ENCODE data around the gene TBC1D8.
"Not testable (repeated sequence)": the region's sequence is repeated elsewhere in the genome, so short reads cannot be mapped to it uniquely, and the experiment has no call there.

TBC1D8 gene

GRCh38 chr2:101173707-101174295 is 22.6 kb upstream of the TBC1D8 start:
- no peak overlapping the region for H3K4me3 ChIP-seq
- no peak for DNase-seq (ENCODE audit: low read depth, low spot score)
- H3K27ac ChIP-seq, result no peak overlapping the region
- H3K9me3 ChIP-seq (ENCODE audit: low read depth, low read length), result no peaks in the 10 kb centered on the region
- no peaks in the 10 kb centered on the region for H3K36me3 ChIP-seq (ENCODE audit: insufficient read depth, low read length)
- H3K9ac ChIP-seq (ENCODE audit: insufficient read length), result no peak overlapping the region
- TF ChIP-seq EZH2 (IDR thresholded peaks at IDR 0.05) (no peak), POLR2AphosphoS5 (IDR thresholded peaks at IDR 0.05; ENCODE audit: borderline replicate concordance, low read depth, low read length) (no peak), FOXP2 (optimal IDR thresholded peaks at IDR 0.05; ENCODE audit: control extremely low read depth, extremely low read length, insufficient read depth) (no peak)

DNA sequence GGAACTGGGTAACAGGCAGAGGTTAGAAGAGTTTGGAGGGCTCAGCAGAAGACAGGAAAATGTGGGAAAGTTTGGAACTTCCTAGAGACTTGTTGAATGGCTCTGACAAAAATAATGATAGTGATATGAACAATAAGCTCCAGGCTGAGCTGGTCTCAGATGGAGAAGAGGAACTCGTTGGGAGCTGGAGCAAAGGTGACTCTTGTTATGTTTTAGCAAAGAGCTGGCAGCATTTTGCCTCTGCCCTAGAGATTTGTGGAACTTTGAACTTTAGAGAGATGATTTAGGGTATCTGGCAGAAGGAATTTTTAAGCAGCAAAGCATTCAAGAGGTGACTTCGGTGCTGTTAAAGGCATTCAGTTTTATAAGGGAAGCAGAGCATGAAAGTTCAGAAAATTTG is 18.6 kb upstream of the TBC1D8 start:
- H3K36me3 ChIP-seq (ENCODE audit: insufficient read depth, low read length); H3K27ac ChIP-seq; H3K9me3 ChIP-seq (ENCODE audit: low read depth, low read length); H3K9ac ChIP-seq (ENCODE audit: insufficient read length); DNase-seq (ENCODE audit: low read depth, low spot score); H3K4me3 ChIP-seq: not testable (repeated sequence)

DNA sequence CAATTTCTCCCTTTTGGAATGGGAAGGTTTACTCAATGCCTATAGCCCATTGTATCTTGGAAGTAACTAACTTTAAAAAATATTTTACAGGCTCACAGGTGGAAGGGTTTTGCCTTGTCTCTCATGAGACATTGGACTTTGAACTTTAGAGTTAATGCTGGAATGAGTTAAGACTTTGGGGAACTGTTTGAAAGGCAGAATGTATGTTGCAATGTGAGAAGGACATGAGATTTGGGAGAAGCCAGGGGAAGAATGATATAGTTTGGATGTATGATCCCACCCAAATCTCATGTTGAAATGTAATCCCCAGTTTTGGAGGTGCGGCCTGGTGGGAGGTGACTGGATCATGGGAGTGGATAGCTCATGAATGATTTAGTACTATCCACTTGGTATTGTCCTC is 17.5 kb upstream of the TBC1D8 start:
- DNase-seq (ENCODE audit: low read depth, low spot score), result no peak
- Histone ChIP-seq H3K9me3 (ENCODE audit: low read depth, low read length) (no peaks in the 10 kb centered on the region), H3K27ac (no peak overlapping the region), H3K4me3 (no peak overlapping the region), H3K36me3 (ENCODE audit: insufficient read depth, low read length) (no peaks in the 10 kb centered on the region), H3K9ac (ENCODE audit: insufficient read length) (no peak overlapping the region)
- no peak for TF ChIP-seq EZH2 (IDR thresholded peaks at IDR 0.05)

DNA sequence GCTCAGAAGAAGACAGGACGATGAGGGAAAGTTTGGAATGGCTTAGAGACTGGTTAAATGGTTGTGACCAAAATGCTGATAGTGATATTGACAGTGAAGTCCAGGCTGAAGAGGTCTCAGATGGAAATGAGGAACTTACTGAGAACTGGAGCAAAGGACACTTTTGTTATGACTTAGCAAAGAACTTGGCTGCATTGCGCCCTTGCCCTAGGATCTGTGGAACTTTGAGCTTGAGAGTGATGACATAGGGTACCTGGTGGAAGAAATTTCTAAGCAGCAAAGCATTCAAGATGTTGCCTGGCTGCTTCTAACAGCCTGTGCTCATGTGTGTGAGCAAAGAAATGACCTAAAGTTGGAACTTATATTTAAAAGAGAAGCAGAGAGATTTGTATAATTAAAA is 16.4 kb upstream of the TBC1D8 start:
- DNase-seq (ENCODE audit: low read depth, low spot score); H3K27ac ChIP-seq; H3K9me3 ChIP-seq (ENCODE audit: low read depth, low read length); H3K4me3 ChIP-seq; H3K36me3 ChIP-seq (ENCODE audit: insufficient read depth, low read length); H3K9ac ChIP-seq (ENCODE audit: insufficient read length): not testable (repeated sequence)

DNA sequence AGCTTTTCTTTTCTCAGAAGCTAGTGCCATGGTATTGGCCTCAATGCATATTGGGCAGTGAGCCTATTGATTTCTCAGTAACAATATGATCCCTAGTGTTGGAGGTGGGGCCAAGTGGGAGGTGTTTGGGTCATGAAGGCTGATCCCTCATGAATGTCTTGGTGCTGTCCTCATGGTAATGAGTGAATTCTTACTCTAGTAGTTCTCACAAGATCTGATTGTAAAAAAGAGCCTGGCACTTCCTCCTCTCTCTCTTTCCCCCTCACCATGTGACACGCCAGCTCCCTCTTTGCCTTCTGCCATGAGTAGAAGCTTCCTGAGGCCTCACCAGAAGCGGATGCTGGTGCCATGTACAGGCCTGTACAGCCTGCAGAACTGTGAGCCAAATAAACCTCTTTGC is 12.8 kb upstream of the TBC1D8 start:
- Histone ChIP-seq H3K27ac (no peak overlapping the region), H3K9me3 (ENCODE audit: low read depth, low read length) (no peaks in the 10 kb centered on the region), H3K9ac (ENCODE audit: insufficient read length) (no peak overlapping the region), H3K4me3 (no peak overlapping the region), H3K36me3 (ENCODE audit: insufficient read depth, low read length) (no peaks in the 10 kb centered on the region)
- TF ChIP-seq FOXP2 (optimal IDR thresholded peaks at IDR 0.05; ENCODE audit: control extremely low read depth, extremely low read length, insufficient read depth), result no peak
- TF ChIP-seq EZH2 (IDR thresholded peaks at IDR 0.05), result no peak
- TF ChIP-seq POLR2AphosphoS5 (IDR thresholded peaks at IDR 0.05; ENCODE audit: borderline replicate concordance, low read depth, low read length), result no peak
- DNase-seq (ENCODE audit: low read depth, low spot score), result no peak

DNA sequence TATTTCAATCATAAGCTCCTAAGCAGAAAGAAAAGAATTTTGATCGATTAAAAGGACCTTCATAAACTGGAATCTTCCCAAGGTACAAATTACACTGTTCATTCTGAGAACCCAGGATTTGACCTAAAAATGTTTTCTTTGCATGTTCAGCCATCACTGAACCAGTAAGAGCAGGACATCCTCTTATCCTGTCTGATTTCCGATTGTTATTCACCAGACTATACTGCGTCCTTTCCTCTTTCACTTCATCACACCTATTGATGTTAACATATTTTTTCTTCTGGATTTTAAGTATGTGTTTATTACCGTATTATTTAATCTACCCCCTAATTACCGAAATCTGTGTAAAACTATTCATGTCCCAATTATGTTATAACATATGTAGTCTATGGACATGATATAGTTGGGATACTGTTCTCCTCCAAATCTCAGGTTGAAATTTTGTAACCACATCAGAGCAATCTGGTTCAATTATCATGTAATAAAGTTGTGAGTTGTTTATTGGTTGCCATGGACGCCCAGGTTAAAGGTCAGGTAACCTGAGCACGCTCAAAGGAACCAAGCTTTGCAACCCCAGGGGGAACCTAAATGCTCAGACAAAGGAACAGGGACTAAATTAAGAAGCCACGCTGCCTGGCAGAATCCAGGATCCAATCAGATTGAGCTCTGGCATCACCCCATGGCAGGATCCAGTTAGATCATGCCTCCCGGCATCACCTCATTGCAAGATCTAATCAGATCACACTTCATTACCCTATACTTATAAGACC is 11.6 kb upstream of the TBC1D8 start:
- Histone ChIP-seq H3K4me3 (no peak overlapping the region), H3K9ac (ENCODE audit: insufficient read length) (no peak overlapping the region), H3K36me3 (ENCODE audit: insufficient read depth, low read length) (no peaks in the 10 kb centered on the region), H3K27ac (no peak overlapping the region), H3K9me3 (ENCODE audit: low read depth, low read length) (no peaks in the 10 kb centered on the region)
- TF ChIP-seq FOXP2 (optimal IDR thresholded peaks at IDR 0.05; ENCODE audit: control extremely low read depth, extremely low read length, insufficient read depth), result no peak
- TF ChIP-seq POLR2AphosphoS5 (IDR thresholded peaks at IDR 0.05; ENCODE audit: borderline replicate concordance, low read depth, low read length), result no peak
- TF ChIP-seq EZH2 (IDR thresholded peaks at IDR 0.05), result no peak
- DNase-seq (ENCODE audit: low read depth, low spot score), result no peak

- Histone ChIP-seq H3K9ac (ENCODE audit: insufficient read length) (no peak overlapping the region), H3K36me3 (ENCODE audit: insufficient read depth, low read length) (no peaks in the 10 kb centered on the region), H3K9me3 (ENCODE audit: low read depth, low read length) (no peaks in the 10 kb centered on the region), H3K27ac (no peak overlapping the region), H3K4me3 (no peak overlapping the region)
- no peak for TF ChIP-seq FOXP2 (optimal IDR thresholded peaks at IDR 0.05; ENCODE audit: control extremely low read depth, extremely low read length, insufficient read depth)
- no peak for TF ChIP-seq EZH2 (IDR thresholded peaks at IDR 0.05)
- no peak for TF ChIP-seq POLR2AphosphoS5 (IDR thresholded peaks at IDR 0.05; ENCODE audit: borderline replicate concordance, low read depth, low read length)
- DNase-seq (ENCODE audit: low read depth, low spot score), result no peak
Observed at GRCh38 chr2:101161658-101162057, 10.5 kb upstream of the TBC1D8 start.

DNA sequence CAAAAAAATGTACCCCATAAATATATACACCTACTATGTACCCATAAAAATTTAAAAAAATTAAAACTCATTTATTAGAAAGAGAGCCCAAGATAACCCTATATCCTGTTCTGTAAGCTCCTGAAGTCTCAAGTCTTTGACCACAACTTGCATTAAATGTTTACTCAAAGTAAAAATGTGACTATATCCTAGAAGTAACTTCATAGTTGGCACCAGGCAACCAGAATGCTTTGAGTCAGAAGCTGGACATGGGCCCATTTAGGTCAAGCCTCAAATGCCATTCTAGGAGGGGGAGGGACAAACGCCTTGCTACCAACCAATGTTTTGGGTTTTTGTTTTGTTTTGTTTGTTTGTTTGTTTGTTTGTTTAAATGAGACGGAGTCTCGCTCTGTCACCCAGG is 9.3 kb upstream of the TBC1D8 start:
- Histone ChIP-seq H3K27ac (no peak overlapping the region), H3K9me3 (ENCODE audit: low read depth, low read length) (no peaks in the 10 kb centered on the region), H3K9ac (ENCODE audit: insufficient read length) (no peak overlapping the region), H3K4me3 (no peak overlapping the region), H3K36me3 (ENCODE audit: insufficient read depth, low read length) (no peaks in the 10 kb centered on the region)
- TF ChIP-seq FOXP2 (optimal IDR thresholded peaks at IDR 0.05; ENCODE audit: control extremely low read depth, extremely low read length, insufficient read depth) (no peak), EZH2 (IDR thresholded peaks at IDR 0.05) (no peak), POLR2AphosphoS5 (IDR thresholded peaks at IDR 0.05; ENCODE audit: borderline replicate concordance, low read depth, low read length) (no peak)
- DNase-seq (ENCODE audit: low read depth, low spot score), result no peak

GRCh38 chr2:101159526-101159925 is 8.3 kb upstream of the TBC1D8 start:
- Histone ChIP-seq H3K4me3 (no peak overlapping the region), H3K9ac (ENCODE audit: insufficient read length) (no peak overlapping the region), H3K9me3 (ENCODE audit: low read depth, low read length) (no peaks in the 10 kb centered on the region), H3K36me3 (ENCODE audit: insufficient read depth, low read length) (no peaks in the 10 kb centered on the region), H3K27ac (no peak overlapping the region)
- TF ChIP-seq FOXP2 (optimal IDR thresholded peaks at IDR 0.05; ENCODE audit: control extremely low read depth, extremely low read length, insufficient read depth) (no peak), EZH2 (IDR thresholded peaks at IDR 0.05) (no peak), POLR2AphosphoS5 (IDR thresholded peaks at IDR 0.05; ENCODE audit: borderline replicate concordance, low read depth, low read length) (no peak)
- no peak for DNase-seq (ENCODE audit: low read depth, low spot score)
